Uterus (tissue), 4 donors: Measurements from ENCODE around the gene TALDO1. TPM values are rescaled to one million over a fixed set of nuclear protein-coding genes. Genes with fewer than 3 reads are reported as not detected.

Experiments
- DNase-seq, 2 donors: peaks; one replicate each; pipeline ENCODE4 v3.0.0-alpha.2; 2019 to 2020
- H3K27ac ChIP-seq, 2 donors: fragments of 200-600 bp; sonication (generic); 1 replicate in 1 of 2; 2 replicates in 1 of 2; pipeline ENCODE4 v1.5.1; 2016 to 2018
- H3K27me3 ChIP-seq, 2 donors: fragments of 200-600 bp; sonication (generic); one replicate each; pipeline ENCODE4 v1.5.1; 2018 to 2019; ENCODE audit warnings: control low read depth in 1 of 2
- H3K36me3 ChIP-seq, 2 donors: fragments of 200-600 bp; sonication (generic); one replicate each; pipeline ENCODE4 v1.5.1; 2019; ENCODE audit warnings: control low read depth in 1 of 2
- H3K4me1 ChIP-seq, 2 donors: fragments of 200-600 bp; sonication (generic); one replicate each; pipeline ENCODE4 v1.5.1; 2018 to 2019; ENCODE audit warnings: control low read depth in 1 of 2
- H3K4me3 ChIP-seq, 2 donors: fragments of 200-600 bp; sonication (generic); 1 replicate in 1 of 2; 2 replicates in 1 of 2; pipeline ENCODE4 v1.5.1; 2018 to 2019; ENCODE audit warnings: mild to moderate bottlenecking in 1 of 2
- H3K9me3 ChIP-seq, 2 donors: fragments of 200-600 bp; sonication (generic); one replicate each; pipeline ENCODE4 v1.5.1; 2019; ENCODE audit warnings: control low read depth in 1 of 2
- CTCF ChIP-seq, 4 experiments: fragments of 200-600 bp in 2 of 4; fragments of 450-650 bp in 2 of 4; sonication (generic) in 2 of 4; IDR thresholded peaks; one replicate each; pipeline ENCODE4 v1.5.1; 2016 to 2019; ENCODE audit warnings: antibody characterized with exemption in 4 of 4, mild to moderate bottlenecking in 2 of 4, moderate library complexity in 1 of 4
- POLR2A ChIP-seq, 2 donors: fragments of 450-650 bp; IDR thresholded peaks; one replicate each; pipeline ENCODE4 v1.6.1; 2016; ENCODE audit warnings: antibody characterized with exemption in 2 of 2, mild to moderate bottlenecking in 1 of 2, moderate library complexity in 1 of 2
- intact Hi-C: fragments of 100-400 bp; cut with DNase I; formaldehyde crosslinking; loops from one replicate; pipeline ENCODE4 v1.15.1; 2023; ENCODE audit warnings: low total_unique reads
- total RNA-seq, 4 donors: library from RNA; depleted of rRNA in 3 of 4; stranded (reverse); fragments of >200 nt in 3 of 4; gene quantifications; one replicate each; pipeline versions ENCODE4 v1.1.0 to v1.2.4, GENCODE V29; 2014 to 2023
- donor health status: DM: yes; HTN: yes; CAD: no.

Gene TALDO1
- total RNA-seq, 4 donors from 2014 or later: 60.3 to 146 (median 66.9) TPM

- intact Hi-C loops: no loop called here
- H3K36me3 ChIP-seq: no peaks in the 10 kb centered on the region
- peak overlapping the region in 1 of 2 donors; percentile 1 for H3K4me3 ChIP-seq
- peak overlapping the region; percentile 23 to 48 for H3K27ac ChIP-seq
- peak; percentile 69 to 79 for DNase-seq
- no peaks in the 10 kb centered on the region for H3K9me3 ChIP-seq
- TF ChIP-seq POLR2A (IDR thresholded peaks at IDR 0.05): no peak
- peak; percentile 42 to 79 (median 62) for TF ChIP-seq CTCF (IDR thresholded peaks at IDR 0.05)
- no peaks in the 10 kb centered on the region for H3K27me3 ChIP-seq
- H3K4me1 ChIP-seq: peaks cover 0 to 6% of the 10 kb centered on the region in 2 donors
Measured at GRCh38 chr11:783581-784015, 36.3 kb downstream of the TALDO1 start.

GRCh38 chr11:786235-787083, 39.2 kb downstream of the TALDO1 start:
- peaks cover 0 to 6% of the 10 kb centered on the region in 2 donors for H3K4me1 ChIP-seq
- H3K9me3 ChIP-seq: no peaks in the 10 kb centered on the region
- H3K27ac ChIP-seq: no peak overlapping the region
- no peak overlapping the region for H3K4me3 ChIP-seq
- H3K27me3 ChIP-seq: peaks cover 0 to 4% of the 10 kb centered on the region in 2 donors
- TF ChIP-seq POLR2A (IDR thresholded peaks at IDR 0.05): no peak
- TF ChIP-seq CTCF (IDR thresholded peaks at IDR 0.05): no peak
- no peak for DNase-seq
- intact Hi-C loops: no loop called here
- H3K36me3 ChIP-seq: no peaks in the 10 kb centered on the region

- Histone ChIP-seq H3K27ac (no peak overlapping the region), H3K9me3 (no peaks in the 10 kb centered on the region), H3K36me3 (no peaks in the 10 kb centered on the region), H3K4me1 (peaks cover 0 to 6% of the 10 kb centered on the region in 2 donors), H3K4me3 (no peak overlapping the region), H3K27me3 (peaks cover 0 to 4% of the 10 kb centered on the region in 2 donors)
- intact Hi-C loops: no loop called here
- TF ChIP-seq POLR2A (IDR thresholded peaks at IDR 0.05): no peak
- no peak for TF ChIP-seq CTCF (IDR thresholded peaks at IDR 0.05)
- no peak for DNase-seq
Measured at GRCh38 chr11:787084-787675, 39.9 kb downstream of the TALDO1 start.

GRCh38 chr11:788009-788640, 40.9 kb downstream of the TALDO1 start:
- no peak for TF ChIP-seq POLR2A (IDR thresholded peaks at IDR 0.05)
- TF ChIP-seq CTCF (IDR thresholded peaks at IDR 0.05): no peak
- no peak for DNase-seq
- peaks cover 0 to 4% of the 10 kb centered on the region in 2 donors for H3K27me3 ChIP-seq
- no peaks in the 10 kb centered on the region for H3K36me3 ChIP-seq
- intact Hi-C loops: no loop called here
- peaks cover 0 to 2% of the 10 kb centered on the region in 2 donors for H3K4me1 ChIP-seq
- H3K9me3 ChIP-seq: no peaks in the 10 kb centered on the region
- no peak overlapping the region for H3K27ac ChIP-seq
- H3K4me3 ChIP-seq: no peak overlapping the region
